Measurements from ENCODE around the gene TNNI2.

- TF ChIP-seq CTCF (IDR thresholded peaks at IDR 0.05) (no peak), POLR2A (IDR thresholded peaks at IDR 0.05) (no peak)
These were observed 45.7 kb upstream of the TNNI2 start for GRCh38 chr11:1793081-1793480.
